GM19463 (cell line): ENCODE measurements around the gene LRG1.

Experiments
- ATAC-seq: cut with Tn5 transposase; IDR thresholded peaks from one replicate; pipeline ENCODE4 v1.9.1; 2021; ENCODE audit warnings: mild to moderate bottlenecking, moderate library complexity; ENCODE audit not compliant: unreplicated experiment

The LRG1 gene

DNA sequence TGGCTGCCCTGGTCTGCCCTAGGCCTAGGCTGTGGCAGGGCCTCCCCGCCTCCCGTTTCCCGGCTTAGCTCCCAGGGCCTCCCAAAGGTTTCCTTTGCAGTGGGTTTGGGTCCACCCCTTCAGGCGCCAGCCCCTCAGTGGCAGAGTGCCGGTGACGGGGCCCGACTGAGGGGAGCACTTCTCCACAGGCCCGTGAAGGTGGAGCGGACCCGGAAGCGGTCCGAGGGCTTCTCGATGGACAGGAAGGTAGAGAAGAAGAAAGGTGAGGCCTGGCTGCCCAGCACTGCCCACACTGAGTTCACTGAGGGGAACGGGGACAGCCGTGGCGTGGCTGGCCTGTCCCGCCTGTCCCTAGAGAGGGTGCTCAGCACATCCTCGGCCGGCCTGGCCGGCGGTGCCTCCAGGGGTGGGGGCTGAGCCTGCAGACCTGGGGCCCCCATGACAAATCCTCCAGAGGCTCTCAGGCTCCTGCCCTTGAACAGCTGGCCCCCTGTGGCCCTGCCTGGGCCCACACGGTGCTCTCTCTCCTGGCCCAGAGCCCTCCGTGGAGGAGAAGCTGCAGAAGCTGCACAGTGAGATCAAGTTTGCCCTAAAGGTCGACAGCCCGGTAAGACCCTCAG is 42.0 kb downstream of the LRG1 start:
- ATAC-seq, result no peak

DNA sequence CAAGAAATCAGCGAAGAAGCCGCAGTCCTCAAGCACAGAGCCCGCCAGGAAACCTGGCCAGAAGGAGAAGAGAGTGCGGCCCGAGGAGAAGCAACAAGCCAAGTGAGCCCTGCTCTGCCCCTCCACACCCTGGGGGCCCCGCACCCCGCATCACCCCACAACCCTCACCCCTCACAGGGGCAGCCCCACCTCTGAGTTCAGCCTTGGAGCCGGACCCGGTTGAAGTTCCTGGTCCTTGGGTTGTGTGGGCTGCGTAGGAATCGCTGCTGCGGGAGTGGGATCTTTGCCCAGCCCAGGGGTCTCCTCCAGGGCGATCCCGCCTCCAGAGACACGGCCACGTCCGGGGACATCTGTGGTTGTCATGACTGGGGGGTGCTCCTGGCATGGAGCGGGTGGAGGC is 43.5 kb downstream of the LRG1 start:
- no peak for ATAC-seq

DNA sequence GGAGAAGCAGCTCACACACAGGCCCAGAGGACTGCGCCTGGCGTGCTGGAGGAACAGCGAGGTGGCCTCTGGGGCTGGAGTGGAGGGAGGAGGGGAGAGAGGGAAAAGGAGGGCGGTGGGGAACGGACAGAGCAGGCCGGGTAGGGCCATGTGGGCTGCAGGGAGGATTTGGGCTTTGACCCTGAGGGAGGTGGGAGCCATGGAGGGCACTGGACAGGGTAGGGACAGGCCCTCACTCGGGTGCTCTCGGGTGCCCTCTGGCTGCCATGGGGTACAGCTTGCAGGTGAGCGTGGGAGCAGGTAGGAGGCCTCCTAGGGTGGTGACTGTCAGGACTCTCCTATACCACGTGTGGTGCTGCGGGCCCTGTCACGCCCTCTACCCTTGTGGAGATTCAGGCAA is 44.4 kb downstream of the LRG1 start:
- ATAC-seq, result no peak

DNA sequence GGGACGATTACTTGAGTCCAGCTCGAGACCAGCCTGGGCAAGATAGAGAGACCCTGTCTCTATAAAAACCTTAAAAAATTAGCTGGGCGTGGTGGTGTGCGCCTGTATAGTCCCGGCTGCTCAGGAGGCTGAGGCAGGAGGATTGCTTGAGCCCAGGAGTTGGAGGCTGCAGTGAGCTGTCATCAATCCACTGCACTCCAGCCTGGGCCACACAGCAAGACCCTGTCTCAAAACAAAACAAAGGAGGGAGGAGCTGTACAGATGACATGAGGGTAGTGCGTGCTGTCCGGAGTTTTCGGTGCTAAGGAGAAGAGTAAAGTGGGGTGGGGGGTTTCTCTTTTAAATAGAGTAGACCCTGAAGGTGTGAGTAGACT is 45.2 kb downstream of the LRG1 start:
- ATAC-seq, result no peak

DNA sequence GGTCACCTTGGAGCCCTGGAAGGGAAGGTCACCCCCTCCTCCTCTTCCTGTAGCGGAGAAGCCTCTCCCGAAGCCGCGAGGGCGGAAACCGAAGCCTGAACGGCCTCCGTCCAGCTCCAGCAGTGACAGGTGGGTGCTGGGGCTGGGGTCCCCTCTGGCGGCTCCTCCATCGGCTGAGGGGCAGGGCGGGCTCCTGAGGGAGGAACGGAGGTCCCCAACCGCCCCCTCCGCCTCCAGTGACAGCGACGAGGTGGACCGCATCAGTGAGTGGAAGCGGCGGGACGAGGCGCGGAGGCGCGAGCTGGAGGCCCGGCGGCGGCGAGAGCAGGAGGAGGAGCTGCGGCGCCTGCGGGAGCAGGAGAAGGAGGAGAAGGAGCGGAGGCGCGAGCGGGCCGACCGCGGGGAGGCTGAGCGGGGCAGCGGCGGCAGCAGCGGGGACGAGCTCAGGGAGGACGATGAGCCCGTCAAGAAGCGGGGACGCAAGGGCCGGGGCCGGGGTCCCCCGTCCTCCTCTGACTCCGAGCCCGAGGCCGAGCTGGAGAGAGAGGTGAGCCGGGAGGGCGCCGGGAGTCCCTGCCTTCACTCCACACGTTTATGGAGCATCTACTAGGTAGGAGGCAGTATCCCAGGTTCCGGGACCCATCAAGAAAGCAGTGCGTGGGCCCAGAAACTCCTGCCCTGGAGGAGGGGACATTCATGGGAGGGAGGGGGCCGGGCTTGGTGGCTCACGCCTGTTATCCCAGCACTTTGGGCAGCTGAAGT is 45.7 kb downstream of the LRG1 start:
- ATAC-seq, result no peak

DNA sequence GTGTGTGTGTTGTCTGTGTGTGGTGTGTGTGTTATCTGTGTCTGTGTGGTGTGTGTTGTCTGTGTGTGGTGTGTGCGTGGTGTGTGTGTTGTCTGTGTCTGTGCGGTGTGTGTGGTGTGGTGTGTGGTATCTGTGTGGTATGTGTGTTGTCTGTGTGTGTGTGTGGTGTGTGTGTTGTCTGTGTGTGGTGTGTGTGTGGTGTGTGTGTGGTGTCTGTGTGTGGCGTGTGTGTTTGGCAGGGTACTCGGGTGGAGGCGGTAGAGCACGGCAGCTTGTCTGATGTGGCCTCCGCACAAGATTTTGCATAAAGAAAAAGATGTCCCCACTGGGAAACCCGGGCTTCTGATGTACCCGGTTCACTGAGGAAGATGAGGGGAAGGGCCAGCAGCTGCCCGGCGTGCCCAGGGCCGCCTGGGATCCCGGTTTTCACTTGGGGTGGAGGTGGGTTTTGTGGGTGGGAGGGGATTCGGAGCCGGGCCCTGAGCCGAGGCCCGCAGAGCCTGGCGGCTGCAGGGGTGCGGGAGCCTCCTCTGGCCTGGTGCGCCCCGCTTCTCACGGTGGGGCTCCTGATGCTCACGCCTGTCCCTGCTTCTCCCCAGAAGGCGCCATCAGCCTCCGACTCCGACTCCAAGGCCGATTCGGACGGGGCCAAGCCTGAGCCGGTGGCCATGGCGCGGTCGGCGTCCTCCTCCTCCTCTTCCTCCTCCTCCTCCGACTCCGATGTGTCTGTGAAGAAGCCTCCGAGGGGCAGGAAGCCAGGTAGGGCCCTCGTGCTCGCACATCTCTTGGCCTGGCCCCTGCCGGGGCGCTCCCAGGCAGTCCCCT is 46.5 kb downstream of the LRG1 start:
- no peak for ATAC-seq

DNA sequence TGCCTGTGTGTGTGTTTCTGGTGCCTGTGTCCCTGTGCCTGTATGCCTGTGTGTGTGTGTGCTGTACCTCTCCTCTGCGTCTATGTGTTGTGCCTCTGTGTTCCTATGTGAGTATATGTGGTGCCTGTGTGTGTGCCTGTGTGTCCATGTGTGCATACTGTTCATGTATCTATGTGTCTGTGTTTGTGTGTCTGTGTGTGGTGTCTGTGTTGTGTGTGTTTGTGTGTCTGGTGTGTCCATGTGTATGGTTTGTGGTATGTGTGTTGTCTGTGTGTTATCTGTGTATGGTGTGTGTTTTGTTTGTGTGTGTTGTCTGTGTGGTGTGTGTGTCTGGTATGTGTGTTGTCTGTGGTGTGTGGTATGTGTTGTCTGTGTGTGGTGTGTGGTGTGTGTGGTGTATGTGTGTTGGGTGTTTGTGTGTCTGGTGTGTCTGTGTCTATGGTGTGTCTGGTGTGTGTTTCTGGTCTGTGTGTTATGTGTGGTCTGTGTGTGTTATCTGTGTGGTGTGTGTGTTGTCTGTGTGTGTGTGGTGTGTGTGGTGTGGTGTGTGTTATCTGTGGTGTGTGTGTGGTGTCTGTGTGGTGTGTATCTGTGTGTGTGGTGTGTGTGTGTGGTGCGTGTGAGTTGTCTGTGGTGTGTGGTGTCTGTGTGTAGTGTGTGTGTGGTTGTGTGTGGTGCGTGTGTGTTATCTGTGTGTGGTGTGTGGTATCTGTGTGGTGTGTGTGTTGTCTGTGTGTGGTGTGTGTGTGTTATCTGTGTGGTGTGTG is 47.3 kb downstream of the LRG1 start:
- no peak for ATAC-seq

DNA sequence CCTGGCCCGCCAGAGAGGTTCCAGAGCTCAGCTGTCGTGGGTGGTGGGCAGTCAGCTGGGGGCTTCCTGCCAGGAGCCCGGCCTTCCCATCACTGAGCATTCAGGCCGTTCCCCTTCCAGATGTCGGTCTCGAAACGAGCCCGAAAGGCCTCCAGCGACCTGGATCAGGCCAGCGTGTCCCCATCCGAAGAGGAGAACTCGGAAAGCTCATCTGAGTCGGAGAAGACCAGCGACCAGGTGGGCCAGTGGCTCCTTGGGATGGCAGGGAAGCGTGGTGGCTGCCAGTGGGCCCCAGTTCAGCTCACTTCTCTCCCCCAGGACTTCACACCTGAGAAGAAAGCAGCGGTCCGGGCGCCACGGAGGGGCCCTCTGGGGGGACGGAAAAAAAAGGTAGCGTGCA is 48.4 kb downstream of the LRG1 start:
- no peak for ATAC-seq

DNA sequence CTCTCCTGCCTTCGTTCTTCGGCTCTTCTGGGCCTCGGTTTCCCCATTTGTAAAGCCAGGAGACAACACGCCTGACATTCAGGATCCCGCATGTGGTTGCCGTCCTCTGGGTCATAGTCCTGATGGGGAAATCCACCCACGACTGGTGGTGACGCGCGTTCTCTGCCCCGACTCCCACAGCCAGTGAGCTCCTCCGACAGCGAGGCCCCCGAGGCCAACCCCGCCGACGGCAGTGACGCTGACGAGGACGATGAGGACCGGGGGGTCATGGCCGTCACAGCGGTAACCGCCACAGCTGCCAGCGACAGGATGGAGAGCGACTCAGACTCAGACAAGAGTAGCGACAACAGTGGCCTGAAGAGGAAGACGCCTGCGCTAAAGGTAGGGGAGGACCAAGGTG is 51.3 kb downstream of the LRG1 start:
- no peak for ATAC-seq

DNA sequence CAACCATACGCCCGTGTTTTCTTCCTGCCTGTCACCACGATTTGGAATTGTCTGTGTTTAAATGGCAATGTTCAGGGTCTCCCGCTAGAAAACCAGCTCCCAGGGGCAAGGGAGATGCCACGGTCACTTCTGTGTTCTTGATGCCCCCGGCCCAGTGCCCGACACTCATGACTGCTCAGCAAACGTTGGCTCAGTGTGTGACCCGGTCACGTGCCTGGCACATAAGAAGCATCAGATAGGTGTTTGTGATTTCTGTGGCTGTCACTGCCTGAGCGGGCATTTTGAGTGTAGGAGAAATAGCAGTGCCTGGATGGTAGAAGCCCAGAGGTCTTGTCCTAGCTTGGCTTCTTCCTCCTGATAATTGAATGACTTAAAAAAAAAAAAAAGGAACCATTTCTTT is 52.3 kb downstream of the LRG1 start:
- ATAC-seq, result no peak
